Measurements from ENCODE around the gene PLEKHN1. TPM values are rescaled to one million over a fixed set of nuclear protein-coding genes. Genes with fewer than 3 reads are reported as not detected.

PLEKHN1 gene
- total RNA-seq, 2 donors from 2014 or later = not detected

GRCh38 chr1:962381-963300 is 3.6 kb upstream of the PLEKHN1 start:
- Histone ChIP-seq H3K4me3 (no peak overlapping the region), H3K36me3 (replicated peaks in 1 of 2; ENCODE audit: insufficient read depth in 1 of 2, low read depth in 2 of 2) (no peaks in the 10 kb centered on the region), H3K27ac (no peak overlapping the region), H3K27me3 (no peaks in the 10 kb centered on the region), H3K4me1 (peaks cover 42% of the 10 kb centered on the region), H3K9me3 (no peaks in the 10 kb centered on the region)
- 95 to 96% methylated on average over 27 to 42 of the region's 57 CpGs for WGBS, 2 donors
- no peak for ATAC-seq
- TF ChIP-seq CTCF (IDR thresholded peaks at IDR 0.05) (no peak), POLR2A (IDR thresholded peaks at IDR 0.05) (no peak)
- DNase-seq = no peak
- intact Hi-C loops (cut with DNase I) = no loop called here

- Histone ChIP-seq H3K4me3 (no peak overlapping the region), H3K27me3 (no peaks in the 10 kb centered on the region), H3K4me1 (peaks cover 40% of the 10 kb centered on the region), H3K9me3 (no peaks in the 10 kb centered on the region), H3K36me3 (replicated peaks in 1 of 2; ENCODE audit: insufficient read depth in 1 of 2, low read depth in 2 of 2) (no peaks in the 10 kb centered on the region), H3K27ac (no peak overlapping the region)
- 90% methylated on average over 2 to 16 of the region's 16 CpGs for WGBS, 2 donors
- no peak for TF ChIP-seq POLR2A (IDR thresholded peaks at IDR 0.05)
- DNase-seq (no peak), ATAC-seq (no peak)
- intact Hi-C loops (cut with DNase I) = no loop called here
Measured at GRCh38 chr1:963301-963651, 3.0 kb upstream of the PLEKHN1 start.

- 90 to 95% methylated on average over 17 to 28 of the region's 47 CpGs for WGBS, 2 donors
- no peak for TF ChIP-seq CTCF (IDR thresholded peaks at IDR 0.05)
- TF ChIP-seq POLR2A (IDR thresholded peaks at IDR 0.05) = no peak
- ATAC-seq (no peak), DNase-seq (no peak)
- intact Hi-C loops (cut with DNase I) = no loop called here
- no peaks in the 10 kb centered on the region for H3K27me3 ChIP-seq
- no peaks in the 10 kb centered on the region for H3K36me3 ChIP-seq (replicated peaks in 1 of 2; ENCODE audit: insufficient read depth in 1 of 2, low read depth in 2 of 2)
- H3K9me3 ChIP-seq = no peaks in the 10 kb centered on the region
- peaks cover 37% of the 10 kb centered on the region for H3K4me1 ChIP-seq
- no peak overlapping the region for H3K4me3 ChIP-seq
- no peak overlapping the region for H3K27ac ChIP-seq
Measured at GRCh38 chr1:963746-964525, 2.3 kb upstream of the PLEKHN1 start.

GRCh38 chr1:964691-965525 is 1.4 kb upstream of the PLEKHN1 start:
- no peaks in the 10 kb centered on the region for H3K36me3 ChIP-seq (replicated peaks in 1 of 2; ENCODE audit: insufficient read depth in 1 of 2, low read depth in 2 of 2)
- peaks cover 30% of the 10 kb centered on the region for H3K4me1 ChIP-seq
- WGBS, 2 donors = 91 to 93% methylated on average over 21 to 35 of the region's 51 CpGs
- intact Hi-C loops (cut with DNase I) = no loop called here
- no peaks in the 10 kb centered on the region for H3K27me3 ChIP-seq
- no peak for TF ChIP-seq CTCF (IDR thresholded peaks at IDR 0.05)
- TF ChIP-seq POLR2A (IDR thresholded peaks at IDR 0.05) = no peak
- H3K27ac ChIP-seq = no peak overlapping the region
- ATAC-seq (no peak), DNase-seq (no peak)
- H3K9me3 ChIP-seq = no peaks in the 10 kb centered on the region
- no peak overlapping the region for H3K4me3 ChIP-seq
